T-helper 2 cell treated with Interferon-gamma antibody and Interleukin-4, amounts not matched to agents 5 μg/mL and 100 μg/mL, for 36 hours (primary cell): ENCODE measurements around the gene KAZN.

ENCODE experiments used
- DNase-seq: peaks from one replicate; pipeline ENCODE4 v3.0.0; 2021; ENCODE audit warnings: low spot score
- H3K27ac Mint-ChIP-seq: one replicate; pipeline ENCODE4 v1.8.0; 2021; ENCODE audit warnings: mild to moderate bottlenecking, mixed read lengths
- H3K27me3 Mint-ChIP-seq: one replicate; pipeline ENCODE4 v1.8.0; 2021; ENCODE audit warnings: low read depth, mixed read lengths
- H3K36me3 Mint-ChIP-seq: one replicate; pipeline ENCODE4 v1.8.0; 2021; ENCODE audit warnings: low read depth, mixed read lengths
- H3K4me1 Mint-ChIP-seq: one replicate; pipeline ENCODE4 v1.8.0; 2021; ENCODE audit warnings: low read depth, mixed read lengths
- H3K4me3 Mint-ChIP-seq: one replicate; pipeline ENCODE4 v1.8.0; 2022; ENCODE audit warnings: mild to moderate bottlenecking, moderate library complexity, mixed read lengths
- H3K9me3 Mint-ChIP-seq: one replicate; pipeline ENCODE4 v1.8.0; 2021; ENCODE audit warnings: mixed read lengths

The KAZN gene

DNA sequence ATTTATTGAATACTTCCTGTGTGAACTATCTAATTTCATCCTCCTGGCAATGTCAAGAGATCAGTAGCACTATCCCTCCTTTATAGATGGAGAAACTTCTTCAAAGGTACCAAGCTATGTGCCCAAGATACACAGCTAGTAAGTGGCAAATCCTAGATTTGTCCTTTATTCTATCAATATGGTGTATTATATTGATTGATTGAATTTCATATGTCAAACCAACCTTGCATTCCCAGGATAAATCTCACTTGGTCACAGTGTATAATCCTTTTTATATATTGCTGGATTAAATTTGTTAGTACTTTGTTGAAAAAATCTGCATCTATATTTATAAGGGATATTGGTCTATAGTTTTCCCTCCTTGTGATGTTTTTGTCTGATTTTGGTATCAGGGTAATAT lies 506.3 kb downstream of the KAZN start:
- Mint-ChIP-seq H3K9me3 (peaks cover 4% of the 10 kb centered on the region), H3K36me3 (no peaks in the 10 kb centered on the region), H3K27me3 (peaks cover 17% of the 10 kb centered on the region), H3K4me1 (peaks cover 4% of the 10 kb centered on the region), H3K27ac (no peak overlapping the region), H3K4me3 (no peak overlapping the region)
- DNase-seq = no peak

DNA sequence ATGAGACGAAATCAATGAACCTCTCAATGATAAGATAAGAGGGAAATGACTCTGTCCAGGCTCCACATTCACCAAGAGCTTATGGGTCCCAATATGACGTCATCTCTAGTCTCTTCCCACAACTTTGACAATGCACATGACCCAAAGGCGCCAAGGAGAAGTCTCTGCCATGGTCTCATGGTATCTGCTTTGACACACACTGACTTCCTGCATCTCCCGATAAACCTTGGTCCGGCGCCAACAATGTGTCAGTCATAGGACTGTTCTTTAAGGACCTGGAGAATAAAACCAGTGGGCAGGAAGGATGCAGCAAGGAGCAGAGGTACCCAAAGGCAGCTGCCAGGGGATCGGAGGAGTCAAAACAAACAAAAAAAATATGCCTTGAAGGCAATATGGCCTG lies 508.1 kb downstream of the KAZN start:
- Mint-ChIP-seq H3K36me3 (no peaks in the 10 kb centered on the region), H3K4me3 (no peak overlapping the region), H3K9me3 (peaks cover 4% of the 10 kb centered on the region), H3K27ac (no peak overlapping the region), H3K27me3 (peaks cover 8% of the 10 kb centered on the region), H3K4me1 (no peaks in the 10 kb centered on the region)
- no peak for DNase-seq

DNA sequence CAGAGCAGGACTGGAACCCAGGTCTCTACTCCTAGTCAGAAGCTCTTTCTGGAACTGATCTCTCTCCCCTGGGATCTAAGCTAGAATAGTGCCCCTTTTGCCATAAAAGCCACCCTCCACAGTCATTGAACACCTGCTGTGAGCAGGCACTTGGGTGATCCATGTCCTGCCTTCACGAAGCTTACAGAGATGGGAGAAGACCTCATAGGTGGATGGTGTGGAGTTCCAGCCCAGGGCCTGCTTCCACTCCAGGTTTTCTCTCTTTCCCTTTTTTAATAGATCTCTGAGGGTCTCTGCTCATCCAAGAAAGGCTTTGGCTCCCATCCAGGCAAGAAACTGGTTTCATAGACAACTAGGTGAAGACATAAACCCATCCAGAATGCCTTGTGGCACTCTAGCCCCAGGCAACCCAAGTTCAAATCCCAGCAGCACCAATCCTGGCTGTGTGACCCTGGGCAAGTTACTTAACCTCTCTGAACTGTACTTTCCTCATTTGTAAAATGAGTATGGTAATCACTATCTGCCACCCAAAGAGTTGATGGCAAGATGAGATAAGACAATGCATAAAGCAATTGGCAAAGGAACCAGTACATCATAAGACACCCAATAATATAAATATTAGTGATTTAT lies 508.7 kb downstream of the KAZN start:
- H3K4me3 Mint-ChIP-seq = no peak overlapping the region
- no peak overlapping the region for H3K27ac Mint-ChIP-seq
- DNase-seq = no peak
- H3K27me3 Mint-ChIP-seq = peaks cover 3% of the 10 kb centered on the region
- H3K4me1 Mint-ChIP-seq = peaks cover 3% of the 10 kb centered on the region
- no peaks in the 10 kb centered on the region for H3K36me3 Mint-ChIP-seq
- H3K9me3 Mint-ChIP-seq = peaks cover 4% of the 10 kb centered on the region

DNA sequence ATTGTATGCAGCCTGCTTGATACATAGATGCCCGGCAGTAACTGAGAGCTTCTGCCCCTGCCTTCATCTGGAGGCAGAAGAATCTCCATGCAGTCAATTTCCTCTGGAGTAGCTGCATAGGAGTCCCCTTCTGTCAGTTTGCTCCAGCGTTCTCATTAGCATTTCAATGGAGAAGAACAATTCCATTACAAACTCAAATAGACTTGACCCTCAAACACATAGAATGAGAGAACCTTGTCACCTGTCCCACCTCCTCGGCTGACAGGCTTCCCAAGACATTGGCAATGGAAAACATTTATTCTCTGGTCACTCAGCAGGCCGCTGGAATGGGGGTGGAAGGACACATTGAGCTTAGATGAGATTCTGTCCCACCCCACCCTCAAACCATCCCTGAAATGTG lies 509.4 kb downstream of the KAZN start:
- H3K4me1 Mint-ChIP-seq = peaks cover 9% of the 10 kb centered on the region
- no peak overlapping the region for H3K27ac Mint-ChIP-seq

DNA sequence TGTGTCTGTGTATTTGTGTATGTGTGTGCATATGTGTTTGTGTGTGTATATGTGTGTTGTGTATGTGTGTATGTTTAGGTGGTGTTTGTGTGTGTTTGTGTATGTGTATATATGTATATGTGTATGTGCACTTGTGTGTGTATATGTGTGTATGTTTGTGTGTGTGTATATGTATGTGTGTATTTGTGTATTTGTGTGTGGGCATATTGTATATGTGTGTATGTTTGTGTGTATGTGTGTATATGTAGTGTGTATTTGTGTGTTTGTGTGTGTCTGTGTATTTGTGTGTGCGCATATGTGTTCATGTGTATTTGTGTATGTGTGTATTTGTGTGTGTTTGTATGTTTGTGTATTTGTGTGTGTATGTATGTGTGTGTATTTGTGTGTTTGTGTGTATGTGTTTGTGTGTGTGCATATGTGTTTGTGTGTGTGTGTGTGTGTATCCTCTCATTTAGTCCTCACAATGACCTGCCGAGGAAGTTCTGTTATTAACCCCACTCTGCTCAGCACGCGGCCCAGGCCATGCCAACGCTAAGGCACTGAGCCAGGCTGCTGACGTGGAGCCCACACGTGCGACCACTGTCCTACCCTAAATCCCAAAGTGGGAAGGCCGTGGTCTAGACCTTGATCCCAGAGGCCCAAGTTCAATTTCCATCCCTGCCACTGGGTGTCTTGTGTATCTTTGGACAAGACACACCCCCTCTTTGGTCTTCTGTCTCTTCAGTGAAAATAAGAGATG lies 511.8 kb downstream of the KAZN start:
- peaks cover 9% of the 10 kb centered on the region for H3K4me1 Mint-ChIP-seq
- DNase-seq = no peak
- no peaks in the 10 kb centered on the region for H3K9me3 Mint-ChIP-seq
- H3K4me3 Mint-ChIP-seq = no peak overlapping the region
- H3K27me3 Mint-ChIP-seq = peaks cover 3% of the 10 kb centered on the region
- no peak overlapping the region for H3K27ac Mint-ChIP-seq
- H3K36me3 Mint-ChIP-seq = no peaks in the 10 kb centered on the region

More for the DNA sequence above, 509.4 kb downstream of the KAZN start:
- no peak overlapping the region for H3K4me3 Mint-ChIP-seq
- H3K36me3 Mint-ChIP-seq = no peaks in the 10 kb centered on the region
- peaks cover 4% of the 10 kb centered on the region for H3K9me3 Mint-ChIP-seq
- DNase-seq = no peak
- peaks cover 3% of the 10 kb centered on the region for H3K27me3 Mint-ChIP-seq

DNA sequence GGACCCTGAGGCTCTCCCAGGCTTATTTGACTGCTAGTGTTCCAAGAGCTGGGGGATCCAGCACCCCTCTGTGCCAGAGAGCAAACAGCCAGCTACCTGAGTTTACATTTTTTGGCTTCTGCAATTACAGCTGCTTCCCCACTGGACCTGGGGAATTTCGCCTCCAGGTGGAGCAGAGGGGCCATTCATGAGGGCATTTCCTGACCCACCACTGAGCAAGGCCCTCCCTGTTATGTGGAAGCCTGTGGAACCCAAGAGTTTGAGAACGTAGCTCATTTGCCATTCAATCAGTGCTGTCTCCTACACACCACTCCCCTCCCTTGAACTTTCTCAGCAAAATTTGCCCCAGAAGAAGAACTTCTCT lies 512.4 kb downstream of the KAZN start:
- Mint-ChIP-seq H3K27ac (no peak overlapping the region), H3K4me3 (no peak overlapping the region), H3K27me3 (peaks cover 3% of the 10 kb centered on the region), H3K9me3 (no peaks in the 10 kb centered on the region), H3K4me1 (peaks cover 9% of the 10 kb centered on the region), H3K36me3 (no peaks in the 10 kb centered on the region)
- DNase-seq = no peak

DNA sequence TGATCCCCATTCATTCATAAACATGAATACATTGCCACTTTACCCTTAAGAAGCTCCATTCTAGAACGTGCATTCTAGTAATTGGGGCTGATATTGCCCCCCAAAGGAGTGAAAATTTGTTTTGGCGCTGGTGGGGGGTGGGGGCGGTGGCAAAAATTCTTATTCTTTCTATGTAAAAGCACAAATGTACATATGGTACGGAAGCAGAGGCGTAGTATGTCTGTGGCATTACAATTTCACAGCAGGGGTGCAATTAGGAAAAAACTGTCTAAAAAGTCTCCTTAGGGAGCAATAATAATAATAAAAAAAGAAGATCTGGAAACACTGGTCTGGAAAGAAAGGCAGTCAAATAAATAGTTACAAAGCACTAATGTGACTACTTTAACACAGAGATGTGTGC lies 514.7 kb downstream of the KAZN start:
- Mint-ChIP-seq H3K36me3 (no peaks in the 10 kb centered on the region), H3K9me3 (no peaks in the 10 kb centered on the region), H3K4me3 (no peak overlapping the region)

DNA sequence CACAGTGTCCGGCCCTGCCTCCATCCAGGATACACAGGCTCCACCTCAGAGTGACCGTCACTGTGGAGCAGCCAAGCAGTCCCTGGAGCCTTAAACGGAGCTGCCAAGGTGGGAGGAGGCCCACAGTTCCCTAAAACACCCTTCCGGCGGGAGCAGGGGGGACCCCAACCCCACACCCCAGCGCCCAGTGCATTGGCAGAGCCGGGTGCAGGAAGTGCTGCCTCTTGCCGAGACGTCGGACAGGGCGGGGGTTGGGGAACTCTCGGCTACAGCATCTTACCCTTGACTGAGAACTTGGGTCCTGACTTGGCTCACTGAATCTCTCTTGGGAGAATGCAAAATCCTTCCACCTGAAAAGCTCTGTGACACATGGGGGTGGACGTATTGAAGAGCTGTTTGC lies 516.4 kb downstream of the KAZN start:
- Mint-ChIP-seq H3K27ac (no peak overlapping the region), H3K4me3 (no peak overlapping the region), H3K36me3 (no peaks in the 10 kb centered on the region), H3K9me3 (no peaks in the 10 kb centered on the region), H3K4me1 (peaks cover 9% of the 10 kb centered on the region), H3K27me3 (no peaks in the 10 kb centered on the region)
- no peak for DNase-seq

More for the DNA sequence above, 514.7 kb downstream of the KAZN start:
- Mint-ChIP-seq H3K4me1 (peaks cover 9% of the 10 kb centered on the region), H3K27ac (no peak overlapping the region), H3K27me3 (no peaks in the 10 kb centered on the region)
- no peak for DNase-seq

DNA sequence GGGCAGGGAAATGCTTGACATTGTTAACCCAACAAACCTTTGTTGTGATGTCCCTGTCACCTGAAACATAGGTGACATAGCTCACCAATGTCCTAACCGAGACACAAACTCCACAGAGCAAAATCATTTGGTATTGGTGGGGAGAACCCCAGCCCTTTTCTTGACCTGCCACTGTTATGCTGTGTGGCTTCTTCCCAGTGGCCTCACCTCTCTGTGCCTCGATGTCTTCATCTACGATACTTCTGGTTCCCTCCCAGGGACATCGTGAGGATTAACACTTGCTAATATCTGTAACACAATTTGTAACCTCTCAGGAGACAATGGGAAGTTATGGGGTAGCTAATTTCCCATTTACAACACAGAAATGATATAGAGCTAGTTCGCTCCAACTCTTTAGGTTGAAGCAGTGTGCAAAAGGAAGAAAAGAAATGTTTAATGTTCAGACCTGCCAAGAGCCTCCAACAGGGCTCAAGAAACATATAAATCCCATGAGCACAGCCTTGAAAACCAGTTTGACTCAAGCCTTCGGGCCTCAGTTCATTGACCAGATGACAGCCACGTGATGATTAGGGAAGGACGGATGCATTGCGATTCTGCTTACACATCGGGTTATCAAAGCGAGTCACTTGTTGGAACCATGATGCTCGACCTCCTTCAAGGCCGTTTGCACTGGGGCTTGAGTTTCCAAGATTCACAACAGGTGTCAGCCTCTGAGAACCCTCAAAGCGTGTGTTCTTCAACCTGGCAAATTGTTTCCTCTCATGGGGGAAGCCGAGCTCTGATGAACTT lies 517.3 kb downstream of the KAZN start:
- Mint-ChIP-seq H3K9me3 (no peaks in the 10 kb centered on the region), H3K4me3 (no peak overlapping the region), H3K4me1 (peaks cover 9% of the 10 kb centered on the region), H3K27ac (no peak overlapping the region), H3K27me3 (no peaks in the 10 kb centered on the region), H3K36me3 (no peaks in the 10 kb centered on the region)
- DNase-seq = no peak

DNA sequence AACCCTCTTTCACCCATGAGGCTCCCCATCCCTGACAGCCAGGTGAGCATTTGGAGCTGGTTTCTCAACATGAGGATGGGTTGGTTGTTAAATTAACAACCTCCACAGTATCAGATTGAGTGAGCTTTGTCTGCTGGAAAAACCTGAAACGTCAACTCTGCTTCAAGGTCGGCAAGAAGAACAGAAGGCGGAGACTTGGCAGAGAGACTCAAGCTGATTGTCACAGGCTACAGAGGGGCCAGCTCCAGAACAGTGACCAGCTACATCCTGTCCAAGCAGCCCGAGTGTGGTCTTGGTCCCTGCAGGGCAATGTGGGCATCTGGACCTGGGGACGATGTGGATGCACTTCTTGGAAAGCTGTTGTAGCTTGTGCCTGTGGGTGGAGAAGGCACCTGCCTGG lies 518.5 kb downstream of the KAZN start:
- H3K4me3 Mint-ChIP-seq = no peak overlapping the region
- DNase-seq = no peak
- H3K4me1 Mint-ChIP-seq = peaks cover 8% of the 10 kb centered on the region
- H3K9me3 Mint-ChIP-seq = no peaks in the 10 kb centered on the region
- no peaks in the 10 kb centered on the region for H3K36me3 Mint-ChIP-seq
- no peak overlapping the region for H3K27ac Mint-ChIP-seq
- no peaks in the 10 kb centered on the region for H3K27me3 Mint-ChIP-seq

DNA sequence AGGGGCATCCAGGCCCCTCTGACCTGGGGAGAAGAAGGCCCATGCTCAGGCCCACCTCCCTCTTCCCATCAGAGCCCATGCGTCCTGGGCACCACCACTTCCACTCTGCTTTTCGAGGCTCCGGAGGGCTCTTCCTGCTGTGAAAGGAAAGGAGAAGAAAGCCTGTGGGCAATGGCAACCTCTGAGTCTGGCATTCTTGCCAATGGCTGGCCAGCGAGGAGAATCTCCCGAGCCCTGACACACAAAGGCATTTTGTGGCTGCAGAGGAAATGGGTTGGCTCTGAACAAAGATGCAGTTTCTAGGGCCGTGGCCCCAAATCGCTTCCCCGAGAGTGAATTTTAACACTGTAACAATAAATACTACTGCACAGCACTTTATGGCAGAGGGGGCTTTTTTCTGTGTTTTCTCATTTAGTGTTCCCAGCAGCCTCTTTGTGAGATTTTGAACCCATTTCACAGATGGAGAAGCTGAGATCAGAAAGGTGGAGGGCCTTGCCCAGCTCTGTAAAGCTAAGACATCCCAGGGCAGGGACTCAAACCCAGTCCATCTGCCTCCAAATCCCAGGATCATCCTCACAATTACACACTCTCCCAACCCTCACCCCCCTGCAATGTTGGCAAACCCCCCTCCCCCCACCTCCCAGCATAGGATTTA lies 519.3 kb downstream of the KAZN start:
- Mint-ChIP-seq H3K9me3 (no peaks in the 10 kb centered on the region), H3K36me3 (no peaks in the 10 kb centered on the region)

DNA sequence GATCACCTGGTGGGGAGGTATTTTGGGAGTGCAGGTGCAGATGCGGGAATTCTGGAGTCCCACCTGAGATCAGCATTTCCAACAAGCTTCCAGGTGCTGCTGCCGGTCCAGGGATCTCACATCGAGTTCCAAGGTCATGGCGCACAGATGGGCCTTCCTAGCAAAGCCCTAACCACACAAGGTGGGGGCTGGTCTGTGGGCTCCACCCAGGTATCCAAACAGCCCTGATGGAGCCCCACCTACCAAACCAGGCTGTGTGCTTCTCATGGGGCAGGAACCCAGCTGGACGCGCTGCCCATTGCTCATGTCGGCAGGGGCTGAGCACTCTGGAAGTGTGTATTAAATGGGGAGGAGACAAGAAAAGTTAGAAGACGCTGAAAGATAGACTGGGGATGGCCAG lies 520.1 kb downstream of the KAZN start:
- H3K9me3 Mint-ChIP-seq = no peaks in the 10 kb centered on the region
- no peaks in the 10 kb centered on the region for H3K36me3 Mint-ChIP-seq
- no peaks in the 10 kb centered on the region for H3K27me3 Mint-ChIP-seq
- H3K27ac Mint-ChIP-seq = no peak overlapping the region
- H3K4me1 Mint-ChIP-seq = no peaks in the 10 kb centered on the region
- DNase-seq = no peak
- no peak overlapping the region for H3K4me3 Mint-ChIP-seq

More for the DNA sequence above, 519.3 kb downstream of the KAZN start:
- Mint-ChIP-seq H3K27ac (no peak overlapping the region), H3K27me3 (no peaks in the 10 kb centered on the region), H3K4me1 (peaks cover 1% of the 10 kb centered on the region), H3K4me3 (no peak overlapping the region)
- DNase-seq = no peak

DNA sequence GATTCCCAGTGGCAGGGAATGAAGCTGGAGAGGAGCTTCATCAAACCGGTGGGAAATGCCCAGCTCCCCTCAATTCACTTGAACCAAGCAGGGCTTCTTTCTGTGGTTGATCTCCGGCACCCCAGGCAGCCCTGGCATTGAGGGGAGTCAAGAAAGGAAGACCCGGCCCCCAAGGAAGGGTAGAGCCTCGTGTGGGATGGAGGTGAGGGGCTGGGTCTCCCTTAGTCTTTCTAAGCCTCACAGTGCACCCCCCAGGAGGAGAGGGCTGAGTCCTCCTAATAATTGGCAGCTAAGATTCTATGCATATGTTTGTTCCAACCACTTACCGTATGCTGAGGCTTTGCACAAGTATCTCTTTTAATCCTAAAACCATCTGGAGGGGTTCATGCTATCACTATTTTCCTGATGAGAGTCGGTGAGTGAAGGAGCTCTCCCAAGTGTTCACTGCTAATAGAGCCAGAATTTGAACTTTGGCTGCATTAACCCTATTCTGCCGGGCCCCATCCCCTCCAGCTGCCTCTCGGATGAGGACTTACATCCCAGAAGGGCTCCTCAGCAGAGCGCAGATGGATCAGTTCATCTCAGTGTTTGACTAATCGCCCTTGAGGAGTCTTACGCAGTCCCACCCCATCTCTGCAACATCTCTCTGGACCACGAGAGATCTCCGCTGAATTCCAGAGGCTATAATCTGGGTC lies 521.9 kb downstream of the KAZN start:
- Mint-ChIP-seq H3K27ac (no peak overlapping the region), H3K27me3 (peaks cover 1% of the 10 kb centered on the region), H3K4me3 (no peak overlapping the region), H3K9me3 (no peaks in the 10 kb centered on the region), H3K36me3 (no peaks in the 10 kb centered on the region), H3K4me1 (no peaks in the 10 kb centered on the region)
- no peak for DNase-seq
